ENCODE data around the gene DSCAML1. TPM values are rescaled to one million over a fixed set of nuclear protein-coding genes. Genes with fewer than 3 reads are reported as not detected.

Gene DSCAML1
- total RNA-seq, 1 experiment from 2014 or later, result 0.15 TPM

DNA sequence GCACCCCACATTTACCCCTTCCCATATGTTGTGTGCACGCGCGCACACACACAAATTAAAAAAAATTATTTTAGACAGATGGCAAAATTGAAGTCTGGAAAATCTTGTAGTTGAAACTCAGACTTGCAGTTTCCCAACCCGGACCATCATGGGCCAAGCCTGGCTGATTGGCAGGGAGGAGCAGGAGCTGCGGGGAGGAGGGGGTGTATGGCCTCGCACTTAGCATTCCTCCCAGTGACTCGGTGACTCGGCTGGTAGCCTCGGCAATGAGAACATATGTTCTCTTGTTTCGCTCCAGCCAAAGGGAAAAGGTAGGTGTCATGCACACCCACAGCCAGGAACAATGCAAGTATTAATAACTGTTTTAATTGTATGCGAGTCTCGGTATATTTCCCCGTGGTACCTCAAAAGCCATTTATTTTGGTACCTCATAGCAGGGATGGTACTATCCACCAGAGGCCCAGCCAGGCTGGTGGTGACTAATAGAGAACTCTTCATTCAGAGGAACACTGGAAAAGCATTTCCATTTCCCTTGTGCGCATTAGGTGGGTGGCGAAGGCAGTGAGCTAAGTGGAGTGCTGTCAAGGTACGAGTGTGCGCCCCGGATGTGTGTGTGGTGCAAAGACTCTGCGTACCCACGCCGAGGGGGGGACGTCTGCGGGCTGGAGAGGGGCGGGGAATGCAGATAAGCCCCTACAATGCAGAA lies 92.5 kb downstream of the DSCAML1 start:
- Histone ChIP-seq H2BK5ac (ENCODE audit: insufficient read length, low read length) (no peak overlapping the region), H2AK5ac (ENCODE audit: insufficient read length, low read length) (no peak overlapping the region), H2BK120ac (ENCODE audit: low read depth, low read length, poor library complexity, severe bottlenecking) (no peak overlapping the region), H2BK15ac (ENCODE audit: low read depth, low read length) (no peak overlapping the region), H4K20me1 (ENCODE audit: control insufficient read depth, insufficient read depth, insufficient read length) (no peaks in the 10 kb centered on the region), H3K9ac (ENCODE audit: extremely low read depth, insufficient read length, low read length) (no peak overlapping the region), H3K4me1 (ENCODE audit: insufficient read depth, low read length) (peaks cover 6% of the 10 kb centered on the region), H3K9me3 (ENCODE audit: control insufficient read depth, low read depth, low read length) (no peaks in the 10 kb centered on the region), H3K4me2 (ENCODE audit: insufficient read depth, insufficient read length, low read length) (no peak overlapping the region), H4K5ac (ENCODE audit: insufficient read length, low read depth, low read length) (no peak overlapping the region), H4K91ac (ENCODE audit: insufficient read length, low read depth, low read length) (no peak overlapping the region), H2AFZ (ENCODE audit: low read length) (no peak overlapping the region), H3K18ac (ENCODE audit: insufficient read length, low read depth, low read length) (no peak overlapping the region), H3K79me1 (ENCODE audit: insufficient read depth, low read depth, low read length, poor library complexity, severe bottlenecking) (no peaks in the 10 kb centered on the region), H3K56ac (ENCODE audit: insufficient read length, low read depth, low read length) (no peak overlapping the region), H3K14ac (ENCODE audit: insufficient read depth, low read length) (no peak overlapping the region), H3K27ac (ENCODE audit: insufficient read length, low read depth, low read length) (no peak overlapping the region), H3K4ac (ENCODE audit: low read depth, low read length) (no peak overlapping the region), H3K23ac (ENCODE audit: insufficient read length, low read depth, low read length) (no peak overlapping the region), H3K23me2 (ENCODE audit: insufficient read length, low read depth, low read length, poor library complexity, severe bottlenecking) (no peaks in the 10 kb centered on the region), H2BK12ac (ENCODE audit: insufficient read length, low read depth, low read length) (no peak overlapping the region), H4K8ac (replicated peaks; ENCODE audit: insufficient read length, low read depth, low read length) (no peak overlapping the region), H3T11ph (ENCODE audit: low read length) (no peak overlapping the region), H2BK20ac (ENCODE audit: low read depth, low read length, poor library complexity, severe bottlenecking) (no peak overlapping the region), H3K79me2 (ENCODE audit: insufficient read depth, low read length) (no peaks in the 10 kb centered on the region), H3K27me3 (ENCODE audit: insufficient read depth, low read length) (no peaks in the 10 kb centered on the region)
- H3K4me1 Mint-ChIP-seq, result peaks cover 23 to 40% of the 10 kb centered on the region in 2 experiments
- TF ChIP-seq CTCF (conservative IDR thresholded peaks at IDR 0.05), result no peak
- H3K9me3 Mint-ChIP-seq, result no peaks in the 10 kb centered on the region
- no CpG with 5 or more reads among the region's 24 CpGs for WGBS (ENCODE audit: extremely low coverage, insufficient read length, low lambda C conversion rate)
- peaks cover 28% of the 10 kb centered on the region for H3K27me3 Mint-ChIP-seq (ENCODE audit: low read depth)
- H3K36me3 Mint-ChIP-seq (ENCODE audit: insufficient read depth in 1 of 3, low read depth in 3 of 3), result no peaks in the 10 kb centered on the region
- DNase-seq, result no peak
- H3K4me3 Mint-ChIP-seq, result no peak overlapping the region
- no peak overlapping the region; a peak in 1 of 7 replicates for H3K27ac Mint-ChIP-seq

Data from H9 (cell line).